Measurements from ENCODE around the gene MN1. TPM values are rescaled to one million over a fixed set of nuclear protein-coding genes. Genes with fewer than 3 reads are reported as not detected.

MN1 gene
- total and polyA plus RNA-seq, 5 donors = 3.8 to 12.2 (median 10.1) TPM

- H3K27ac ChIP-seq (ENCODE audit: low read length) = no peak overlapping the region
- WGBS = 62% methylated on average over 15 of the region's 15 CpGs
- H3K9me3 ChIP-seq (ENCODE audit: control insufficient read depth, low read length) = no peaks in the 10 kb centered on the region
- H3K4me3 ChIP-seq (ENCODE audit: low read length) = no peak overlapping the region
- peak; percentile 17 to 33 for ATAC-seq
- intact Hi-C loops (cut with DNase I) = no loop called here
- no peak for DNase-seq
- H3K4me1 ChIP-seq (ENCODE audit: control insufficient read depth, insufficient read depth, low read length) = peaks cover 7% of the 10 kb centered on the region
- no peaks in the 10 kb centered on the region for H3K27me3 ChIP-seq (ENCODE audit: control insufficient read depth, insufficient read depth)
Measured at GRCh38 chr22:27842669-27843431, 41.3 kb upstream of the MN1 start.

- Histone ChIP-seq H3K4me1 (ENCODE audit: control insufficient read depth, insufficient read depth, low read length) (peaks cover 7% of the 10 kb centered on the region), H3K9me3 (ENCODE audit: control insufficient read depth, low read length) (no peaks in the 10 kb centered on the region), H3K4me3 (ENCODE audit: low read length) (no peak overlapping the region), H3K27me3 (ENCODE audit: control insufficient read depth, insufficient read depth) (no peaks in the 10 kb centered on the region), H3K27ac (ENCODE audit: low read length) (no peak overlapping the region)
- intact Hi-C loops (cut with DNase I) = no loop called here
- ATAC-seq (peak in 1 of 2 donors; percentile 4), DNase-seq (no peak)
- WGBS = 81% methylated on average over 1 of the region's 1 CpG
Measured at GRCh38 chr22:27842201-27842600, 40.6 kb upstream of the MN1 start.

GRCh38 chr22:27840436-27840835 lies 38.9 kb upstream of the MN1 start:
- WGBS = 96% methylated on average over 7 of the region's 7 CpGs
- intact Hi-C loops (cut with DNase I) = no loop called here
- no peaks in the 10 kb centered on the region for H3K27me3 ChIP-seq (ENCODE audit: control insufficient read depth, insufficient read depth)
- no peaks in the 10 kb centered on the region for H3K9me3 ChIP-seq (ENCODE audit: control insufficient read depth, low read length)
- no peak for DNase-seq
- H3K4me3 ChIP-seq (ENCODE audit: low read length) = no peak overlapping the region
- H3K27ac ChIP-seq (ENCODE audit: low read length) = no peak overlapping the region
- no peak for ATAC-seq
- H3K4me1 ChIP-seq (ENCODE audit: control insufficient read depth, insufficient read depth, low read length) = peaks cover 7% of the 10 kb centered on the region

- DNase-seq (no peak), ATAC-seq (no peak)
- H3K27ac ChIP-seq (ENCODE audit: low read length) = no peak overlapping the region
- H3K4me3 ChIP-seq (ENCODE audit: low read length) = no peak overlapping the region
- 86% methylated on average over 13 of the region's 13 CpGs for WGBS
- intact Hi-C loops (cut with DNase I) = no loop called here
- H3K4me1 ChIP-seq (ENCODE audit: control insufficient read depth, insufficient read depth, low read length) = peaks cover 7% of the 10 kb centered on the region
- H3K9me3 ChIP-seq (ENCODE audit: control insufficient read depth, low read length) = no peaks in the 10 kb centered on the region
- H3K27me3 ChIP-seq (ENCODE audit: control insufficient read depth, insufficient read depth) = no peaks in the 10 kb centered on the region
Measured at GRCh38 chr22:27839057-27839660, 37.6 kb upstream of the MN1 start.

- no peaks in the 10 kb centered on the region for H3K4me1 ChIP-seq (ENCODE audit: control insufficient read depth, insufficient read depth, low read length)
- DNase-seq (no peak), ATAC-seq (no peak)
- WGBS = 85% methylated on average over 10 of the region's 10 CpGs
- H3K4me3 ChIP-seq (ENCODE audit: low read length) = no peak overlapping the region
- no peak overlapping the region for H3K27ac ChIP-seq (ENCODE audit: low read length)
- no peaks in the 10 kb centered on the region for H3K9me3 ChIP-seq (ENCODE audit: control insufficient read depth, low read length)
- intact Hi-C loops (cut with DNase I) = no loop called here
- H3K27me3 ChIP-seq (ENCODE audit: control insufficient read depth, insufficient read depth) = no peaks in the 10 kb centered on the region
Measured at GRCh38 chr22:27836181-27836580, 34.6 kb upstream of the MN1 start.

GRCh38 chr22:27835446-27835845 lies 33.9 kb upstream of the MN1 start:
- DNase-seq = no peak
- Histone ChIP-seq H3K4me1 (ENCODE audit: control insufficient read depth, insufficient read depth, low read length) (no peaks in the 10 kb centered on the region), H3K4me3 (ENCODE audit: low read length) (no peak overlapping the region), H3K9me3 (ENCODE audit: control insufficient read depth, low read length) (no peaks in the 10 kb centered on the region), H3K27ac (ENCODE audit: low read length) (no peak overlapping the region), H3K27me3 (ENCODE audit: control insufficient read depth, insufficient read depth) (no peaks in the 10 kb centered on the region)
- no peak for ATAC-seq
- intact Hi-C loops (cut with DNase I) = no loop called here
- WGBS = 85% methylated on average over 6 of the region's 6 CpGs

- Histone ChIP-seq H3K4me3 (ENCODE audit: low read length) (no peak overlapping the region), H3K27ac (ENCODE audit: low read length) (no peak overlapping the region), H3K27me3 (ENCODE audit: control insufficient read depth, insufficient read depth) (no peaks in the 10 kb centered on the region), H3K4me1 (ENCODE audit: control insufficient read depth, insufficient read depth, low read length) (no peaks in the 10 kb centered on the region), H3K9me3 (ENCODE audit: control insufficient read depth, low read length) (no peaks in the 10 kb centered on the region)
- ATAC-seq (no peak), DNase-seq (no peak)
- intact Hi-C loops (cut with DNase I) = no loop called here
- 93% methylated on average over 20 of the region's 20 CpGs for WGBS
Measured at GRCh38 chr22:27834364-27835185, 33.0 kb upstream of the MN1 start.

- no peaks in the 10 kb centered on the region for H3K9me3 ChIP-seq (ENCODE audit: control insufficient read depth, low read length)
- intact Hi-C loops (cut with DNase I) = no loop called here
- WGBS = 95% methylated on average over 2 of the region's 2 CpGs
Measured at GRCh38 chr22:27833803-27834202, 32.2 kb upstream of the MN1 start.

GRCh38 chr22:27832606-27833005 lies 31.1 kb upstream of the MN1 start:
- H3K4me3 ChIP-seq (ENCODE audit: low read length) = no peak overlapping the region
- H3K27me3 ChIP-seq (ENCODE audit: control insufficient read depth, insufficient read depth) = no peaks in the 10 kb centered on the region
- no peaks in the 10 kb centered on the region for H3K9me3 ChIP-seq (ENCODE audit: control insufficient read depth, low read length)
- no peak for ATAC-seq
- intact Hi-C loops (cut with DNase I) = no loop called here
- H3K27ac ChIP-seq (ENCODE audit: low read length) = no peak overlapping the region
- no peaks in the 10 kb centered on the region for H3K4me1 ChIP-seq (ENCODE audit: control insufficient read depth, insufficient read depth, low read length)
- no peak for DNase-seq
- 93% methylated on average over 7 of the region's 7 CpGs for WGBS

More at GRCh38 chr22:27833803-27834202, 32.2 kb upstream of the MN1 start:
- H3K4me1 ChIP-seq (ENCODE audit: control insufficient read depth, insufficient read depth, low read length) = no peaks in the 10 kb centered on the region
- ATAC-seq (no peak), DNase-seq (no peak)
- no peak overlapping the region for H3K4me3 ChIP-seq (ENCODE audit: low read length)
- no peaks in the 10 kb centered on the region for H3K27me3 ChIP-seq (ENCODE audit: control insufficient read depth, insufficient read depth)
- H3K27ac ChIP-seq (ENCODE audit: low read length) = no peak overlapping the region

GRCh38 chr22:27829620-27830019 lies 28.1 kb upstream of the MN1 start:
- Histone ChIP-seq H3K9me3 (ENCODE audit: control insufficient read depth, low read length) (no peaks in the 10 kb centered on the region), H3K4me1 (ENCODE audit: control insufficient read depth, insufficient read depth, low read length) (no peaks in the 10 kb centered on the region), H3K27me3 (ENCODE audit: control insufficient read depth, insufficient read depth) (no peaks in the 10 kb centered on the region), H3K27ac (ENCODE audit: low read length) (no peak overlapping the region), H3K4me3 (ENCODE audit: low read length) (no peak overlapping the region)
- 81% methylated on average over 3 of the region's 3 CpGs for WGBS
- intact Hi-C loops (cut with DNase I) = loop anchor here in 1 of 4 donors (10.0 kb wide), 1 partner anchor 1065 kb away; no protein-coding TSS in a partner anchor
- no peak for ATAC-seq
- DNase-seq = no peak
